NCI-H510A treated with DMSO at 0.1 percent for 48 hours (cell line): ENCODE results near the gene TMEM8B.
A peak's percentile ranks its signal among the peaks of the same experiment; 100 is the strongest.
"Not testable (repeated sequence)": the region's sequence is repeated elsewhere in the genome, so short reads cannot be mapped to it uniquely, and the experiment has no call there.

Experiments used
- DNase-seq: peaks from one replicate; lab custom pipeline; 2025; lab: John Stamatoyannopoulos, UW

The TMEM8B gene

DNA sequence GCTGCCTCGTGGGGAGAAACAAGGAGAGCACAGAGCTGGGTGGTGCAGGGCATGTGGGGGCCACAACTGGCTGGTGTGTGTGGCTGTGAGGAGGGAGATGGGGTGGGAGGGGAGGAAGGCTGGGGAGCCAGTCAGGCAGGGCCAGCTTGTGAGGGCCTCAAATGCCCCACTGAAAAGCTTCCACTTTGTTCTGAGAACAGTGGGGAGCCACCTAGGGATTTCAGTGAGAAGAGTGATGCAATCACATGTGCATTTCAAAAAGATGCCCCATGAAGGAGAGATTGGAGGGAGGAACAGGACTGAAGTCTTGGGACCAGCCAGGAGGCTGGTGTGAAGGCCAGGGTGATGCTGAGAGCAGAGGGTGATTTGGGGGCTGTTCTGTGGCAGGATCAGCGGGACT lies 39.9 kb downstream of the TMEM8B start:
- DNase-seq = no peak

DNA sequence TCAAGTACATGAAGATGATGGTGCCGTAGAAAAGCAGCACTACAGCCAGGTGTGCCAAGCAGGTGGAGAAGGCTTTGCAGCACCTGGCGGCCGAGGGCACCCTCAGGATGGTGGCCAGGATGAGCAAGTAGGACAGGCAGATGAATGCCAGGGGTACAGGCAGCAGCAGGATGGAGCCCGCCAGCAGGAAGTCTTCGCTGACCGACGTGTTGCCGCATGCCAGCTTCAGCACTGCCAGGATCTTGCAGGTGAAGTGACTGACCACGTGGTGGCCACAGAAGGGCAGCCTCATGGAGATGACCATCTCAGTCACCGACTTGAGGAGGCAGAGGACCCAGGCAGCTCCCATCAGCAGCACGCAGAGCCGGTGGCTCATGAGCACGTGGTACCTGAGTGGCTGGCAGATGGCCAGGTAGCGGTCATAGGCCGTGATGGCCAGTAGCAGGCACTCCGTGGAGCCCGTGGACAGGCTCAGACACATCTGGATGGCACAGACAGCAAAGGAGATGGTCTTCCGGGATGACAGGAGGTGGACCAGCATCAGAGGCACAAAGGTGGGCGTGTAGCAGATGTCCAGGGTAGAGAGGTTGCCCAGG lies 40.7 kb downstream of the TMEM8B start:
- DNase-seq = no peak

DNA sequence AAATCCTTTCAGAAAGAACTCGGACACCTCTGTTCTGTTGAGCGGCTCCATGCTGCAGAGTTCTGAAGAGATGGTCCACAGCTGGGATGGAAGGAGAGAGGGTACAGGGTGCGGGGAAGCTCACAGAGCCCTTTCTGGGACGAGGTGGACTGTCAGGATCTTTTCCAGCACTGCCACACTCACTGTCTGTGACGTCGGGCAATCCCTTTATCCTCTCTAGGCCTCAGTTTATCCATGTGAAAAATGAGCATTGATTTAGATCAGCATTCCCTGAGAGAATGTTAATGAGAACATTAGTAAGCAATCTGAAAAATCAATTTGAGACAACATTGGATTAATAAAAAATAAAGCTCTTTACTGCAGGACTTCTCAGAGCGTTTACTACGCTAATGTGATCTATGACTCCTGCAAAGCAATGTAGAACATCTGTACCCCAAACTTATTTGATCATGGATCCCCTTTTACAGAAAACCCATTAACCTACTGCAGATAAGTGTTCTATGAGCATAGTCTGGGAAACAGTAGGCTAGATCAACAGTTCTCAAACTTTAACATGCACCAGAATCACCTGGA lies 41.4 kb downstream of the TMEM8B start, which contains the start of gene OR13J1:
Gene OR13J1 (minus strand): TSS at position 51 of the 573 bp plus-strand sequence. CDS start 0 bp downstream, at position 51.
- DNase-seq = no peak

DNA sequence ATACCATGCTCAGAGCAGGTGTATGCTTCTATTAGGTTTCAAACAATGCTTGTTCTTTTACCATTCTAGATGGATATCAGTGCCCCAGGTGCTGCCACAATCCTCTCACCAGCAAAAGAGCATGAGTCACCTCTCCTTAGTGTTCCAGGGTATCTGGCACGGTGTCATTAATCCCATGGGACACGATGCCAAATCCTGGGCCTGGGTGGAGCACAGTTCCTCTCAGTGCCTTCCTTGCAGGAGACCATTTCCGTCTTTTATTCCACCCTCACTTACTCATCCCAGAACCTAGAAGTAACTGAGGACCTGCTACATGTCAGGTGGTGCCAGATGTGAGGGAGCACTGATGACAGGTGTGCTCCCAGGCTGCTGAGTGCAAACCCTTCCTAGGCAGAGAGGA lies 42.5 kb downstream of the TMEM8B start:
- no peak for DNase-seq

DNA sequence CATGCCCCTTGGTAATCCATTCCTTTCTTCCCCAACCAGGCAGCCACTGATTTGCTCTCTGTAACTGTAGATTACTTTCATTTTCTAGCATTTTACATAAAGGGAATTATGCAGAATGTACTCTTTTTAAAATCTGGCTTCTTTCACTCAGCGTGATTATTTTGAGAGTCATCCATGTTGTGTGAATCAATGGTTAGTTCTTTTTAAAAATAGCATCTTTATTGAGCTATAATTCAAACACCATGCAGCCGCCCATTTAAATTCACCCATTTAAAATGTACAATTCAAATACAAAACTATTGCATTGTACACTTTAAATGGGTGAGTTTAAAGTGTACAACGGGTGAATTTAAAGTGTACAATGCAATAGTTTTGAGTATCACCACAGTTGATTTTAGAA lies 43.5 kb downstream of the TMEM8B start:
- no peak for DNase-seq

DNA sequence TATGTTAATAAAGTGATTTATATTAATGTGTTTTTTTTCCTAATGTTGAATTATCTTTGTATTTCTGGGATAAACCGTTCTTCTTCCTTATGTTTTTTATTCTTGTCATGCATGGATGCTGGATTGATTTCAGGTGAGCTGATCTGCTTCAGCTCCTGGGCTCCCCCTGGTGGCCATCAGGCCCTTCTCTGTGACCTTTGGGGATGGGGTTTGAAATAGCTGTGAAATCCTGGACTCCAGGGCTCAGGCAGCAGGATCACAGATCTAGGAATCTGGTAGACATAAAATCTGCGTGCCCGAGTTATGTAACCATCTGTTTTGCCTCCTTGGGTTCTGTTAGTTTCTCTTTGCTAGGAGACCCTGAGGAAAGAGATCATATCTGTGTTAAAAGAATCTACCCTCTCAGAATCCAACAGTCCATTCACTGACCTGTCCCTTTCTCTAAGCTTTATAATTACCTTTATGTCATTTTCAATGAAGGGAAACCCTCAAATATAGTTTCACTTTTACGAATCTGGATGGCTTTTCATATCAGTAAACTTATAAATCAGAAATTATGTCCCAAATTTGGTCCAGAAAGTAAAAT lies 53.3 kb downstream of the TMEM8B start:
- peak; percentile 49 for DNase-seq

DNA sequence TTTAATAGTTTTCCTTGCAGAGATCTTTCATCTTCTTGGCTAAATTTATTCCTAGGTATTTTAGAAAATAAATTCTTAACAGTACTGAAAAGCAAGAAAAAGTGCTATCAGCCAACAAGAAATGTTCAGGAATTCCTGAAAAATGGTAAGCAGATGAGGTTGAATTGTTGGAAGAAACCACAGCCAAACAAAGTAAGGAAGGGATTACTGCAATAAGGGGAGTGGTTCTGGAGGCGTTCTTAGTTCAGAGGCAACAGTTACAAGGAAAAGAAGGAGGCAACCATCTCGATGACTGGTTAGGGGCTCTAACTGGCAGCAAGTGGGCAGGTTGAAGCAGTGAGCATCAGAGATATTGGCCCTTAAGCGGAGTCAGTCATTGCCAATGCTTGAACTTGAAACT lies 54.0 kb downstream of the TMEM8B start:
- no peak for DNase-seq

DNA sequence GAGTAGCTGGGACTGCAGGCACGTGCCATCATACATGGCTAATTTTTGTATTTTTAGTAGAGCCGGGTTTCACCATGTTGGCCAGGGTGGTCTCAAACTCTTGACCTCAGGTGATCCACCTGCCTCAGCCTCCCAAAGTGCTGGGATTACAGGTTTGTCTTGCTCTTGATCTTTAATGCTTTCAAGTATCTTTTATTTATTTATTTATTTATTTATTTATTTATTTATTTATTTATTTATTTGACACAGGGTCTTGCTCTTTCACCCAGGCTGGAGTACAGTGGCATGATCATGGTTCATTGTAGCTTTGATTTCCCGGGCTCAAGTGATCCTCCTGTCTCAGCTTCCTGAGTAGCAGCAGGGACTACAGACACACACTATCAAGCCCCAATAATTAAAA lies 55.9 kb downstream of the TMEM8B start:
- DNase-seq = not testable (repeated sequence)

DNA sequence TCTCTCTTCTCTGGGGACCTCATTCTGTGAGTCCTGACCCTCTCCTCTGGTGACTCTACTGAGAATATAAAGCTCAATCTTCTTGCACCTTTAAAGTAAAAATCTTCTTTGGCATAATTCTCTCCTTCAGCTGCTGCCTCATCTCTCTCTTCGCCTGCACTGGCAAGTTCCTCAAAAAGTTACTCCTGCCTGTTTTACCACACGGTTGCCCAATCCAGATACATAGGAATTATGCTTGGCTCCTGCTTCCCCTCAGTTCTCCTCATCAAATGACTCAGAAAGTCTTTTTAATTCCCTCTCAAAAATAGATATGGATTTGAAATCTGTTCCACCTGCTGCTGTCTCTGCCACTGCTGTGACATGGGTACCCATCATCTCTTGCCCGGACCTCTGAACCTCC lies 62.6 kb downstream of the TMEM8B start:
- no peak for DNase-seq

DNA sequence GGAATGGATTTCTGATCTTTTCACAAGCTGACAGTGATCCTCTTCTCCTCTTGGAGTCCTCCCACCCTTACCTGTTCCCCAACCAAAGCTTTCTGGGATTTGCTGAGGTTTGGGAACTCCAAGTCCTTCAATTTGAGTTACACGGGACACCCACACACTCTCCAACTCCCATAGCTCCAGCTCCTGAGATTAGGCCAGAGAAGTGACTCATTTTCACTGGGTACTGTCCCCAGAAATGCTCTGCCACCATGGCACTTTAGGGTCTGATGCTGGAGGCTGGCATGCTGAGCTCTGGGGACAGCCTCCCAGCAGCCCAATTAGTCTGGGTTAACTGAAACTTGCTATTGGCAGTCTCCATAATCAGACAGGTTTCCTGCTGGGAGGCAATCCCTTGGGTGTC lies 63.0 kb downstream of the TMEM8B start:
- no peak for DNase-seq

DNA sequence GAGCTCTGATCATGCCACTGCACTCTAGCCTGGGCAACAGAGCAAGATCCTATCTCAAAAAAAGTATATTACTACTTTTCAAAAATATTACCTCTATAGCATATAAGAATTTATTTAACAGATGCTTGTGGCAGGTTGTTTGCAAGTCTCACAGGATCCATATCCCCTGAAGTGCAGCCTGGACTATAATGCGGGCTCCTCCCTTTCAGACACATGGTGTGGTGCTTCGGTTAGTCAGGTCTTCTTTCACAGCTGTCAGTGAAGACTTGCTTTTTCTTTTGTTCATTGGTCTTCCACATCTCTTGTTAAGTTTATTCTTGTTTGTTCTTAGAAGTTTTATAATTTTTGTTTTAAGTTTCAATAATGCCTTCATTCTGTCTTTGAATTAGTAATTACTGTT lies 67.5 kb downstream of the TMEM8B start:
- no peak for DNase-seq

DNA sequence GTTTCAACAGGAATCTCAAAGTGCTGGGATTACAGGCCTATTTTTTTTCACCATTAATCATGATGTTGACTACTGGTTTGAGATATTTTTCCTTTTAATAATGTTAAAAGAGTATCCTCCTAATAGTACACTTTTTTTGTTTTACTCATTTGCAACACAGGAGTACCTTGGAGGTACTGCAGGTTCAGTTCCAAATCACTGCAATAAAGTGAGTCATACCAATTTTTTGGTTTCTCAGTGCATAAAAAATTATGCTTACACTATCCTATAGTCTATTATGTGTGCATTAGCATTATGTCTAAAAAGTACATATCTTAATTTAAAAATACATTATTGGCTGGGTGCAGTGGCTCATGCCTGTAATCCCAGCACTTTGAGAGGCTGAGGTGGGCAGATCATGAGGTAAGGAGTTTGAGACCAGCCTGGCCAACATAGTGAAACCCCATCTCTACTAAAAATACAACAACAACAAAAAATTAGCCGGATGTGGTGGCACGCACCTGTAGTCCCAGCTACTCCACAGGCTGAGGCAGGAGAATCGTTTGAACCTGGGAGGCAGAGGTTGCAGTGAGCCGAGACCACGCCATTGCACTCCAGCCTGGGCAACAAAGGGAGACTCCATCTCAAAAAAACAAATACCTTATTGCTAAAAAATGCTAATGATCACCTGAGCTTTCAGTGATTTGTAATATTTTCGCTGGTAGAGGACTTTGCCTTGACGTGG lies 68.5 kb downstream of the TMEM8B start:
- DNase-seq = not testable (repeated sequence)

DNA sequence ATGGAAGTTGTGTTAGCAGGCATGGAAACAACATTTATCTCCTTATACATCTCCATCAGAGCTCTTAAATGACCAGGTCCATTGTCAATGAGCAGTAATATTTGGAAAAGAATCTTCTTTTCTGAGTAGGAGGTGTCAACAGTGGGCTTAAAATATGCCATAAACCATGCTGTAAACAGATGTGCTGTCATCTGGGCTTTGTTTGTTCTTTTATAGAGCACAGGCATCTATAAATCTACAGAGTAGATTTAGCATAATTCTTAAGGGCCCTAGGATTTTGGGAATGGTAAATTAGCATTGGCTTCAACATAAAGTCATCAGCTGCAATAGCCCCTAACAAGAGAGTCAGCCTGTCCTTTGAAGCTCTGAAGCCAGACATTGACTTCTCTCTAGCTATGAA lies 69.3 kb downstream of the TMEM8B start:
- no peak for DNase-seq

DNA sequence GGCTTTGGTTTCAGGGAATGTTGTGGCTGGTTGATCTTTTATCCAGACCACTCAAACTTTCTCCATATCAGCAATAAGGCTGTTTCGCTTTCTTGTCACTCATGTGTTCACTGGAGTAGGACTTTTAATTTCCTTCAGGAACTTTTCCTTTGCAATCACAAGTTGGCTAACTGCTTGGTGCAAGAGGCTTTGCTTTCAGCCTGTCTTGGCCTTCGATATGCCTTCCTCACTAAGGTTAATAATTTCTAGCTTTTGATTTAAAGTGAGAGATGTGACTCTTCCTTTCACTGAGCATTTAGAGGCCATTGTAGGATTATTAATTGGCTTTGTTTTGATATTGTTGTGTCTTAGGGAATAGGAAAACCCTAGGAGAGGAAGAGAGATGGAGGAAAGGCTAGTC lies 70.0 kb downstream of the TMEM8B start:
- DNase-seq = no peak

DNA sequence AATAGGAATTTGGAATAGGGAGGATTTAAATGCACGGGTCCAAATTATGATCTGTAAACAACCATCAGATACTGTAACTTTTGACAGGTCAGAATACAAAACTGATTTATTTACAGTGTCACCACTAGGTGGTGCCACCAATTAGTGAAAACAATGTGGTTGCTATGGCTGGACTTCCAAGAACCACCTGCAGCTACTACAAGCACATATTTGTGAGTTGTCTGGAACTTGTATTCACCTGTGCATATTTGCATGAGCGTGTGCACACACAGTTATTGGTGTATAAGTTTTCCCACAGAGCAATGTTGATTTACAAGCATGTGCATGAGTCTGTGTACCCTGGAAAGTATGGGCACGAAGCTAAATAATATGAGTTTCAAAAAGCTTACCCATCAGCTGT lies 74.0 kb downstream of the TMEM8B start:
- peak; percentile 7 for DNase-seq

DNA sequence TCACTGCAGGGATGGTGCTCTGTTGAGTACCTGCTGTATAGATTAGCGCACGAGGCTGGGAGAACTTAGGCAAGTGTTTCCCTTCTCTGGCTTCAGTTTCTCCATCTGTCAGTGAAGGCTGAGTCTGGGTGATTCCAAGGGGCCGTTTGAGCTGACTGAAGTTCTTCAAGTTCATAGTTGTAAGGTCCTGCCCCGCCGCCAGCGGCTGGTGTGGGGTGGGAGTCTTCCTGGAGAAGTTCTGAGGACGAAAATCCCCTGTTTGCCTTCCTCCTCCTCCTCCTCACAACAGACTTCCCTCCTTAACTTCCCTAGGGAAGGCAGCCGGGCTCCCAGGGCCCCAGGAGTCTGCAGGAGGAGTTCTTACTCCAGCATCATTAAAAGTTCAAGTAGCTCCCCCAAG lies 75.3 kb downstream of the TMEM8B start:
- DNase-seq = no peak

DNA sequence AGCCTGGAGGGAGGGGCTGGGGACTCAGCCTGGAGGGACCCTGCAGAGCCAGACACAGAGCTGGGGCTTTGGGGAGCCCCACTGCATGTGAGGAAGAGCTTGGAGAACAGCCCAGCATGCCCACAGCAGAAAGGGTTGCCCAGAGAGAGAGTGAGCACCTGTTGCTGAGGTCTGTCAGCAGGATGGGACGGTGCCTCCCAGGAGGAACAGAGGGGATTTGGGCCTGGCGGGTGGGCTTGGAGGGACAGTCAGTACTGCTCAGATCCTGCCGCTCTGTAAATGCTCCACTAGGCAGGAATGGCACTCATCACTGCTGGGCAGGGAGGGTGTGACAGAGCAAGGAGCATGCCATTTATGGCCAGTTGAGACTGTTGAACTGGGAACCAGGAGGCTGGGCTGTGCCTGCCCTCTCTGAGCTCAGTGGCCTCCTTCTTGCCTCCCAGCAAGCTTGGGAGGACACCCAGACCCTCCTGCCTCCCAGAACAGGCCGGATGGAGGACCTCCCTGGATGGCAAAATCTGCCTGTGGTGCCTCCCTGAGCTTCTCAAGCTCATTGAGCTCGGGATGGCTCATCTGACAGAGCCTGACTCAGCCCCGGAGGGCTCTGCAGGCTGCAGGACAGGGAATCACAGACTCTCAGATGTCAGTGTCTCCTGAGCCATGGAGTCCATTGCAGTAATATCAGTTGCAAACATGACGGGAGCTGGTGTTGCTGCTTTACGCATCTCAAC lies 76.2 kb downstream of the TMEM8B start:
- DNase-seq = no peak

DNA sequence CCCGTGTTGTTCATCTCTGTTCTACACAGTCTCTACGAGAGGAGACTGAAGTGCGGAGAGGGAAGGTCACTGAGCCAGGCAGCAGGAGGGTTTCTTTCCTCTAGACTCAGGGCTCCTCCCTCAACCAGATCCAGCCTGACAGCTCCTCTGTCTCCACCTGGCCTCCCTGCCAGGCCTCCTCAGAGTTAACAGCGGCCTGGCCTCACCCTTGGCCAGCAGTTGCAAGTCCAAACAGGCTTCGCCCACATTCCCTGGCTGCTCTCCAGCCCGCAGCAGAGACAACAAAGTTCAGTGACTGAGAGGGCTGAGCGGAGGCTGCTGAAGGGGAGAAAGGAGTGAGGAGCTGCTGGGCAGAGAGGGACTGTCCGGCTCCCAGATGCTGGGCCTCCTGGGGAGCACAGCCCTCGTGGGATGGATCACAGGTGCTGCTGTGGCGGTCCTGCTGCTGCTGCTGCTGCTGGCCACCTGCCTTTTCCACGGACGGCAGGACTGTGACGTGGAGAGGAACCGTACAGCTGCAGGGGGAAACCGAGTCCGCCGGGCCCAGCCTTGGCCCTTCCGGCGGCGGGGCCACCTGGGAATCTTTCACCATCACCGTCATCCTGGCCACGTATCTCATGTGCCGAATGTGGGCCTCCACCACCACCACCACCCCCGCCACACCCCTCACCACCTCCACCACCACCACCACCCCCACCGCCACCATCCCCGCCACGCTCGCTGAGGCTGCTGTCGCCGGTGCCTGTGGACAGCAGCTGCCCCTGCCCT lies 77.1 kb downstream of the TMEM8B start, which contains the start of gene HRCT1:
Gene HRCT1 (plus strand): TSS at position 291 of the 768 bp plus-strand sequence. CDS start 86 bp downstream, at position 377.
- peak; percentile 76 for DNase-seq

DNA sequence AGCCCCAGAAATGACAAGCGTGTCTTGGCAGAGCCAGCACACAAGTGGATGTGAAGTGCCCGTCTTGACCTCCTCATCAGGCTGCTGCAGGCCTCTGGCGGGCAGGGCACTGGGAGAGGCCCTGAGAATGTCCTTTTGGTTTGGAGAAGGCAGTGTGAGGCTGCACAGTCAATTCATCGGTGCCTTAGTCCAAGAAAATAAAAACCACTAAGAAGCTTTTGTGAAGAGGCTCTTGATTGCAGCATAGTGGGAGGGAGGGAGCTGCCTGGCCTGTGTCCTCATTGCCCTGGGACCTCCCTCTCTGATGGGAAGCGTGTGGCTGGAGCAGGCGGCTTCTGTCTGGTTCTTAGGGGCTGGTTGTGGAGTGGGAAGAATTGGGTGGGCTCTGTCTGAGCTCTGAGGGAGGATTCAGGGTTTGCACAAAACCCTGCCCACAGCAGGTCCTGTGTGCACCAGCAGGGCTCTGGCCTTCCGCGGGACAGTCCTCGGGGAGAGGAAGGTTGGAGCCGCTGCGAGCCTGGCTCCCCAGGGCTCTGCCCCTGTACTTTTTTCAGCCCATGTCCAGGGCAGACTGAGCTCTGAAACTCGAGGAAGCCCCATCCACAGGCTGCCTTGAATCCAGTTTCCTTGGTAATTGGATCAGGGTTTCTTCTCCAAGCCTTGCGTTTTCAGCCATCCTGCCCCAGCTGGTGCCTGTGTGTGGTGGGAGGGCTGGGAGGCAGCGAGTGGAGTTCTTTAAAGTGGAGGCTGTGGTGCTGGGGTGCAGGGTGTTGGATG lies 78.1 kb downstream of the TMEM8B start:
- peak; percentile 6 for DNase-seq

DNA sequence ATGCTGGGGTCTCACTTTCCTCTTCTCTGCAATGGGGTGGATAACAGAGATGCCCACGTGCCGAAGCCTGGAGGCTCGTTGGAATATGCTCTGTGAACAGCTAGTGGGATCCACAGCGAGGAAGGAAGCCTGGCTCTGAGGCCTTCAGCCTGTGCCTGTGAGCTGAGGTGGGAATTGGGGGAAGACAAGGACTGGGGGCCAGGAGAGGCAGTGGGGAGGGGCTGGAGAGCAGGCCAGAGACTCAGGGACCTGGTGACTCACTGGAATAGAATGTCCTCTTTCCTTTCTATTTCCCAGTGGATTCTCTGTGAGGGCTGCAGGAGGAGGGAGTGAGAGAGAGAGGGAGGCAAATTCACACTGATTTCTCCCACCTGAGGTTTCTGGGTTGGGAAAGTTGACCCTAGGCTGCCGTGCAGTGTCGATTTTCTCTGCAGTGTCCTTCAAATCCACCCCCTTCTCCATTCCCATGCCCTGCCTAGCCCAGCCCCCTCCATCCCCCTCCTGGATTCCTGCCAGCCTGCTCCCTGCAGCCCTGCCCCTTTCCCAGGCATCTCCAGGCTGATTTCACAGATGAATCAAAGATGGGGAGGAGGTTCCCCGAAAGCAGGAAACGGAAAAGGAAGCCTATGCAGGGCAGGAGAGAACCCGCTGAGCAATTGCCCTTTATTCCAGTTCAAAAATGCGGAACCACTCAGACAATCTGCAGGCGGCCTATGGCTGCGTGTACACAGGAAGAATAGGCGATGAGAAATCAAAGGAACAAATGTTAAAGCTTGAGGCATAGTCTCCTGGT lies 78.9 kb downstream of the TMEM8B start:
- peak; percentile 16 for DNase-seq
